KOPT-K1 (cell line): ENCODE data around the gene ZCCHC18.
"Not testable (repeated sequence)": the region's sequence is repeated elsewhere in the genome, so short reads cannot be mapped to it uniquely, and the experiment has no call there.

Experiments
- H3K27ac ChIP-seq: fragments of 200-600 bp; sonication (generic); 2 replicates; pipeline ENCODE4 v1.5.1; 2016; ENCODE audit warnings: antibody characterized with exemption, mild to moderate bottlenecking, low read depth, low read length; ENCODE audit not compliant: poor library complexity, severe bottlenecking
- H3K36me3 ChIP-seq: fragments of 200-600 bp; sonication (generic); 2 replicates; pipeline ENCODE4 v1.5.1; 2017; ENCODE audit warnings: antibody characterized with exemption, mild to moderate bottlenecking, low read length, moderate library complexity; ENCODE audit not compliant: insufficient read depth
- H3K9me3 ChIP-seq: fragments of 200-600 bp; sonication (generic); 2 replicates; pipeline ENCODE4 v1.5.1; 2017; ENCODE audit warnings: antibody characterized with exemption, low read length, mild to moderate bottlenecking; ENCODE audit not compliant: insufficient read depth, poor library complexity, severe bottlenecking

The ZCCHC18 gene

GRCh38 chrX:104112326-104112951 lies at the start of gene ZCCHC18:
Gene ZCCHC18 (plus strand): TSS chrX:104112523. CDS start chrX:104114112, 1,589 bp downstream.
- Histone ChIP-seq H3K36me3 (no peaks in the 10 kb centered on the region), H3K9me3 (no peaks in the 10 kb centered on the region), H3K27ac (peak within 1 kb of the TSS; percentile 51)

- not testable (repeated sequence) for H3K36me3 ChIP-seq, H3K9me3 ChIP-seq, H3K27ac ChIP-seq
These were observed 49.7 kb upstream of the ZCCHC18 start for GRCh38 chrX:104062636-104063035.

- not testable (repeated sequence) for H3K36me3 ChIP-seq, H3K9me3 ChIP-seq, H3K27ac ChIP-seq
These were observed 36.4 kb upstream of the ZCCHC18 start, which contains the start of gene TMSB15C for GRCh38 chrX:104075778-104076445. Gene TMSB15C (minus strand): TSS chrX:104076236.

- H3K27ac ChIP-seq, H3K9me3 ChIP-seq, H3K36me3 ChIP-seq: not testable (repeated sequence)
These were observed 34.5 kb upstream of the ZCCHC18 start for GRCh38 chrX:104077854-104078253.

GRCh38 chrX:104084063-104084462 lies 28.3 kb upstream of the ZCCHC18 start:
- H3K27ac ChIP-seq = no peak overlapping the region
- H3K9me3 ChIP-seq = no peaks in the 10 kb centered on the region
- H3K36me3 ChIP-seq = no peaks in the 10 kb centered on the region

- no peaks in the 10 kb centered on the region for H3K9me3 ChIP-seq
- H3K27ac ChIP-seq = no peak overlapping the region
- no peaks in the 10 kb centered on the region for H3K36me3 ChIP-seq
These were observed 27.6 kb upstream of the ZCCHC18 start for GRCh38 chrX:104084534-104085277.

- no peak overlapping the region for H3K27ac ChIP-seq
- H3K9me3 ChIP-seq = no peaks in the 10 kb centered on the region
These were observed 26.8 kb upstream of the ZCCHC18 start for GRCh38 chrX:104085477-104085876.

GRCh38 chrX:104085919-104086318 lies 26.4 kb upstream of the ZCCHC18 start:
- Histone ChIP-seq H3K36me3 (no peaks in the 10 kb centered on the region), H3K9me3 (no peaks in the 10 kb centered on the region), H3K27ac (no peak overlapping the region)

More at GRCh38 chrX:104085477-104085876, 26.8 kb upstream of the ZCCHC18 start:
- no peaks in the 10 kb centered on the region for H3K36me3 ChIP-seq

- Histone ChIP-seq H3K9me3 (no peaks in the 10 kb centered on the region), H3K27ac (no peak overlapping the region), H3K36me3 (no peaks in the 10 kb centered on the region)
These were observed 14.0 kb upstream of the ZCCHC18 start for GRCh38 chrX:104098151-104098808.

GRCh38 chrX:104098919-104099318 lies 13.4 kb upstream of the ZCCHC18 start:
- Histone ChIP-seq H3K27ac (no peak overlapping the region), H3K36me3 (no peaks in the 10 kb centered on the region), H3K9me3 (no peaks in the 10 kb centered on the region)

- no peaks in the 10 kb centered on the region for H3K36me3 ChIP-seq
These were observed 7.6 kb upstream of the ZCCHC18 start for GRCh38 chrX:104104676-104105075.

GRCh38 chrX:104105330-104106262 lies 6.7 kb upstream of the ZCCHC18 start:
- no peaks in the 10 kb centered on the region for H3K36me3 ChIP-seq

More at GRCh38 chrX:104104676-104105075, 7.6 kb upstream of the ZCCHC18 start:
- Histone ChIP-seq H3K9me3 (no peaks in the 10 kb centered on the region), H3K27ac (no peak overlapping the region)

GRCh38 chrX:104108955-104109354 lies 3.4 kb upstream of the ZCCHC18 start:
- H3K36me3 ChIP-seq = no peaks in the 10 kb centered on the region
- H3K27ac ChIP-seq = no peak overlapping the region
- H3K9me3 ChIP-seq = no peaks in the 10 kb centered on the region

More at GRCh38 chrX:104105330-104106262, 6.7 kb upstream of the ZCCHC18 start:
- H3K9me3 ChIP-seq = no peaks in the 10 kb centered on the region
- H3K27ac ChIP-seq = no peak overlapping the region
